ENCODE results near the gene ANO10.
A peak's percentile ranks its signal among the peaks of the same experiment; 100 is the strongest.
"Not testable (repeated sequence)": the region's sequence is repeated elsewhere in the genome, so short reads cannot be mapped to it uniquely, and the experiment has no call there.

ANO10 gene

GRCh38 chr3:43629257-43629656, 7.4 kb upstream of the ANO10 start:
- DNase-seq = no peak

- DNase-seq = no peak
Observed at GRCh38 chr3:43627360-43627759, 5.5 kb upstream of the ANO10 start.

GRCh38 chr3:43624619-43625305, 3.0 kb upstream of the ANO10 start:
- no peak for DNase-seq

- peak; percentile 75 for DNase-seq
Observed at GRCh38 chr3:43620831-43621655, 768 bp downstream of the ANO10 start.

- no peak for DNase-seq
Observed at GRCh38 chr3:43619588-43619987, 2.2 kb downstream of the ANO10 start.

- DNase-seq = no peak
Observed at GRCh38 chr3:43618142-43618541, 3.7 kb downstream of the ANO10 start.

GRCh38 chr3:43616034-43616433, 5.8 kb downstream of the ANO10 start:
- no peak for DNase-seq

GRCh38 chr3:43615133-43615532, 6.7 kb downstream of the ANO10 start:
- DNase-seq = no peak

- DNase-seq = no peak
Observed at GRCh38 chr3:43613976-43614375, 7.8 kb downstream of the ANO10 start.

GRCh38 chr3:43612419-43612818, 9.4 kb downstream of the ANO10 start:
- DNase-seq = no peak

GRCh38 chr3:43609406-43609805, 12.4 kb downstream of the ANO10 start:
- no peak for DNase-seq

- DNase-seq = no peak
Observed at GRCh38 chr3:43608751-43609150, 13.1 kb downstream of the ANO10 start.

GRCh38 chr3:43606284-43606683, 15.5 kb downstream of the ANO10 start:
- DNase-seq = no peak

- not testable (repeated sequence) for DNase-seq
Observed at GRCh38 chr3:43599959-43600358, 21.9 kb downstream of the ANO10 start.

- DNase-seq = no peak
Observed at GRCh38 chr3:43597961-43598360, 23.9 kb downstream of the ANO10 start.

GRCh38 chr3:43596178-43596577, 25.6 kb downstream of the ANO10 start:
- DNase-seq = not testable (repeated sequence)

- DNase-seq = not testable (repeated sequence)
Observed at GRCh38 chr3:43595280-43595679, 26.5 kb downstream of the ANO10 start.

GRCh38 chr3:43593588-43593987, 28.2 kb downstream of the ANO10 start:
- DNase-seq = not testable (repeated sequence)

GRCh38 chr3:43591866-43592265, 29.9 kb downstream of the ANO10 start:
- not testable (repeated sequence) for DNase-seq

GRCh38 chr3:43587303-43587702, 34.5 kb downstream of the ANO10 start:
- no peak for DNase-seq

- DNase-seq = no peak
Observed at GRCh38 chr3:43584043-43584826, 37.6 kb downstream of the ANO10 start.

- DNase-seq = no peak
Observed at GRCh38 chr3:43583481-43583880, 38.3 kb downstream of the ANO10 start.

GRCh38 chr3:43582866-43583265, 38.9 kb downstream of the ANO10 start:
- DNase-seq = no peak

All from right kidney (tissue), 1 donor.